Hepatocyte (in vitro differentiated cells): ENCODE results near the gene RAB1B. TPM values are rescaled to one million over a fixed set of nuclear protein-coding genes. Genes with fewer than 3 reads are reported as not detected.
"Not testable (repeated sequence)": the region's sequence is repeated elsewhere in the genome, so short reads cannot be mapped to it uniquely, and the experiment has no call there.

Experiments
- DNase-seq: peaks from one replicate; pipeline ENCODE4 v3.0.0-alpha.2; 2016; ENCODE audit warnings: low spot score
- H2AFZ ChIP-seq: fragments of 200-600 bp; sonication (generic); 2 replicates; pipeline ENCODE4 v1.6.0; 2016; ENCODE audit warnings: antibody characterized with exemption, mild to moderate bottlenecking
- H3K27ac ChIP-seq: fragments of 200-600 bp; sonication (generic); 2 replicates; pipeline ENCODE4 v1.5.1; 2016; ENCODE audit warnings: mild to moderate bottlenecking
- H3K27me3 ChIP-seq: fragments of 200-600 bp; sonication (generic); 2 replicates; pipeline ENCODE4 v1.6.1; 2016
- H3K36me3 ChIP-seq: fragments of 200-600 bp; sonication (generic); replicated peaks from 2 replicates; pipeline ENCODE4 v1.5.1; 2016; ENCODE audit warnings: low read depth; ENCODE audit not compliant: insufficient read depth
- H3K4me1 ChIP-seq: fragments of 200-600 bp; sonication (generic); 2 replicates; pipeline ENCODE4 v1.5.1; 2016; ENCODE audit warnings: mild to moderate bottlenecking, moderate library complexity; ENCODE audit not compliant: insufficient read depth
- H3K4me2 ChIP-seq: fragments of 200-600 bp; sonication (generic); 2 replicates; pipeline ENCODE4 v1.6.0; 2016
- H3K4me3 ChIP-seq: fragments of 200-600 bp; sonication (generic); 2 replicates; pipeline ENCODE4 v1.5.1; 2016; ENCODE audit warnings: mild to moderate bottlenecking
- H3K79me2 ChIP-seq: fragments of 200-600 bp; sonication (generic); 2 replicates; pipeline ENCODE4 v1.6.0; 2017; ENCODE audit warnings: mild to moderate bottlenecking
- H3K9me2 ChIP-seq: fragments of 200-600 bp; sonication (generic); replicated peaks from 2 replicates; pipeline ENCODE4 v1.6.0; 2017; ENCODE audit warnings: mild to moderate bottlenecking; ENCODE audit not compliant: insufficient read depth
- H3K9me3 ChIP-seq: fragments of 200-600 bp; sonication (generic); 2 replicates; pipeline ENCODE4 v1.5.1; 2016; ENCODE audit warnings: low read depth, mild to moderate bottlenecking
- H4K20me1 ChIP-seq: fragments of 200-600 bp; sonication (generic); 2 replicates; pipeline ENCODE4 v1.6.0; 2016; ENCODE audit warnings: mild to moderate bottlenecking; ENCODE audit not compliant: insufficient read depth, poor library complexity, severe bottlenecking
- EZH2 ChIP-seq: fragments of 200-600 bp; sonication (generic); IDR thresholded peaks from 2 replicates; pipeline ENCODE4 v1.6.1; 2016; ENCODE audit warnings: antibody characterized with exemption, mild to moderate bottlenecking, borderline replicate concordance
- EZH2phosphoT487 ChIP-seq: fragments of 200-600 bp; sonication (generic); IDR thresholded peaks from one replicate; pipeline ENCODE4 v1.6.1; 2018; ENCODE audit warnings: antibody characterized with exemption, mild to moderate bottlenecking, low read depth, moderate library complexity; ENCODE audit not compliant: unreplicated experiment, severe bottlenecking
- WGBS: methylation state at CpG from one replicate; pipeline ENCODE4 v1.1.6; 2016; ENCODE audit warnings: low lambda C conversion rate; ENCODE audit errors: missing lambda C conversion rate; 5-methylcytosine and 5-hydroxymethylcytosine counted together
- polyA plus RNA-seq: library from polyadenylated mRNA; unstranded; fragments of >200 nt; fragmentation: Nextera tagmentation; extraction: Ambion mirVana; gene quantifications from 2 replicates; pipeline ENCODE4 v1.2.1, GENCODE V29; 2016
- total RNA-seq: library from RNA; depleted of rRNA; stranded (reverse); fragments of >200 nt; gene quantifications from 2 replicates; pipeline ENCODE4 v1.2.3, GENCODE V29; 2014
- TF ChIP-seq, protein P1 (sequence below): fragments of 200-600 bp; sonication (generic); IDR thresholded peaks from 2 replicates; pipeline ENCODE4 v1.5.1; 2016; ENCODE audit warnings: antibody characterized with exemption, mild to moderate bottlenecking; ENCODE audit not compliant: poor library complexity

RAB1B gene
- total and polyA plus RNA-seq, 2 experiments from 2014 or later, result 19.9 to 88.4 TPM

DNA sequence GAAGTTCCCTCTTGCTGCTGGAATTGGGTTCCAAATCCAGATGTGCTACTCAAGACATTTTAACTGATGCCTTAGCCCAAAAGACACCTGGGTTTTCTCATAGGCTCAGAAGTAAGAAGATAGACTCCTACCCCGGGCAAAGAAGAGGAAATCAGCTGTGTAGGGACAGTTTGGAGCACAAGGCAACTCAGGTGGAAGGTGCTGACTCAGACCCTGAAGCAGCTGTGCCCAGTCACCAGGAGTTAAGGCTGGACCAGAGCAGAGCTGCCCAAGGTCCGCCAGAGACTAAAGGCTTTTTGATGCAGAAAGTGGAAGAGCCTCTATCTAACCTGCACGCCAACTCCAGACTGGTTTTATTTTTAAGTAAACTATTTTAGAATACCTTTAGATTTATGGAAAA, 20.6 kb upstream of the RAB1B start:
- H3K4me3 ChIP-seq, result no peak overlapping the region
- no peaks in the 10 kb centered on the region for H4K20me1 ChIP-seq
- H3K79me2 ChIP-seq, result no peaks in the 10 kb centered on the region
- H3K36me3 ChIP-seq, result no peaks in the 10 kb centered on the region
- H3K4me1 ChIP-seq, result no peaks in the 10 kb centered on the region
- H3K4me2 ChIP-seq, result no peak overlapping the region
- TF ChIP-seq EZH2 (no peak), EZH2phosphoT487 (no peak)
- TF ChIP-seq, protein P1, sequence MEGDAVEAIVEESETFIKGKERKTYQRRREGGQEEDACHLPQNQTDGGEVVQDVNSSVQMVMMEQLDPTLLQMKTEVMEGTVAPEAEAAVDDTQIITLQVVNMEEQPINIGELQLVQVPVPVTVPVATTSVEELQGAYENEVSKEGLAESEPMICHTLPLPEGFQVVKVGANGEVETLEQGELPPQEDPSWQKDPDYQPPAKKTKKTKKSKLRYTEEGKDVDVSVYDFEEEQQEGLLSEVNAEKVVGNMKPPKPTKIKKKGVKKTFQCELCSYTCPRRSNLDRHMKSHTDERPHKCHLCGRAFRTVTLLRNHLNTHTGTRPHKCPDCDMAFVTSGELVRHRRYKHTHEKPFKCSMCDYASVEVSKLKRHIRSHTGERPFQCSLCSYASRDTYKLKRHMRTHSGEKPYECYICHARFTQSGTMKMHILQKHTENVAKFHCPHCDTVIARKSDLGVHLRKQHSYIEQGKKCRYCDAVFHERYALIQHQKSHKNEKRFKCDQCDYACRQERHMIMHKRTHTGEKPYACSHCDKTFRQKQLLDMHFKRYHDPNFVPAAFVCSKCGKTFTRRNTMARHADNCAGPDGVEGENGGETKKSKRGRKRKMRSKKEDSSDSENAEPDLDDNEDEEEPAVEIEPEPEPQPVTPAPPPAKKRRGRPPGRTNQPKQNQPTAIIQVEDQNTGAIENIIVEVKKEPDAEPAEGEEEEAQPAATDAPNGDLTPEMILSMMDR, result no peak
- H3K9me2 ChIP-seq, result no peaks in the 10 kb centered on the region
- no peak for DNase-seq
- no peak overlapping the region for H3K27ac ChIP-seq
- WGBS, result 92% methylated on average over 3 of the region's 3 CpGs
- no peaks in the 10 kb centered on the region for H3K9me3 ChIP-seq
- no peaks in the 10 kb centered on the region for H3K27me3 ChIP-seq
- H2AFZ ChIP-seq, result no peak overlapping the region

DNA sequence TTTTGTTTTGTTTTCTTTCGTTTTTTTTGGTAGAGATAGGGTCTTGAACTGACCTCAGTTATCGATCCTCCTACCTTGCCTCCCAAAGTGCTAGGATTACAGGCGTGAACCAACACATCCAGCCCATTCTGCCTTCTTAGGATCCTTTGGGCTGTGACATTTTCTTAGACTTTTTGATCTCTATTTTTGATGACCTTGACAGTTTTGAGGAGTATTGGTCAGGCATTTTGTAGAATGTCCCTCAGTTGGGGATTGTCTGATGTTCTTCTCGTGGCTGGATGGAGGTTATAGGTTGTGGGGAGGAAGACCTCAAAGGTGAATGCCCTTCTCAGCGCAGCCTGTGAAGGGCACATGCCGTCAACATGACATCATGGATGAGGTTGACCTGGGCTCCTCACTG, 19.5 kb upstream of the RAB1B start:
- no peak for TF ChIP-seq EZH2phosphoT487
- TF ChIP-seq, protein P1, result no peak
- no peak for TF ChIP-seq EZH2
- Histone ChIP-seq H3K4me1 (no peaks in the 10 kb centered on the region), H3K4me3 (no peak overlapping the region), H3K9me3 (no peaks in the 10 kb centered on the region), H2AFZ (no peak overlapping the region), H3K79me2 (no peaks in the 10 kb centered on the region), H3K27me3 (no peaks in the 10 kb centered on the region), H3K36me3 (no peaks in the 10 kb centered on the region), H3K9me2 (no peaks in the 10 kb centered on the region), H3K4me2 (no peak overlapping the region), H3K27ac (no peak overlapping the region), H4K20me1 (no peaks in the 10 kb centered on the region)
- 95% methylated on average over 6 of the region's 6 CpGs for WGBS
- DNase-seq, result no peak

DNA sequence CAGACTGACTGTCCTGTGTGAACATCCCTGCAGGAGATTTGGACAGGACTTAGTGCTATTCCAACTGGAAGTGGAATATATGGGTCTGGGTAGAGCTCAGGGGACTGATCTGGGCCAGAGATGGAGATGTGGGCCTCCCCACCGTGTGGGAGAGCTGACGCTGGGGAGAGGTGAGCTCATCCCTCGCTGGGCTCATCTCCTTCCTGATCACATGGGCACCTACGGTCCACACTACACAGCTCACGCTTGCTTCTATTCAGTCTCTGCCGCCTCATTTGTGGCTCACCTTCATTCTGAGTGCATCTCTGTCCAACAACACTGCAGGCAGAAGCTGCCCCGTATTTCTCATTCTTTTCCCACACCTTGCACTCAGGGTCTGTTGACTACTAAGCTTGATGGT, 16.6 kb upstream of the RAB1B start:
- no peaks in the 10 kb centered on the region for H3K4me1 ChIP-seq
- H3K9me2 ChIP-seq, result no peaks in the 10 kb centered on the region
- no peaks in the 10 kb centered on the region for H4K20me1 ChIP-seq
- no peak overlapping the region for H3K27ac ChIP-seq
- H2AFZ ChIP-seq, result no peak overlapping the region
- no peak overlapping the region for H3K4me2 ChIP-seq
- DNase-seq, result no peak
- no peaks in the 10 kb centered on the region for H3K27me3 ChIP-seq
- TF ChIP-seq, protein P1, result no peak
- TF ChIP-seq EZH2phosphoT487 (no peak), EZH2 (no peak)
- no peaks in the 10 kb centered on the region for H3K36me3 ChIP-seq
- H3K4me3 ChIP-seq, result no peak overlapping the region
- no peaks in the 10 kb centered on the region for H3K9me3 ChIP-seq
- WGBS, result 82% methylated on average over 7 of the region's 7 CpGs
- no peaks in the 10 kb centered on the region for H3K79me2 ChIP-seq

DNA sequence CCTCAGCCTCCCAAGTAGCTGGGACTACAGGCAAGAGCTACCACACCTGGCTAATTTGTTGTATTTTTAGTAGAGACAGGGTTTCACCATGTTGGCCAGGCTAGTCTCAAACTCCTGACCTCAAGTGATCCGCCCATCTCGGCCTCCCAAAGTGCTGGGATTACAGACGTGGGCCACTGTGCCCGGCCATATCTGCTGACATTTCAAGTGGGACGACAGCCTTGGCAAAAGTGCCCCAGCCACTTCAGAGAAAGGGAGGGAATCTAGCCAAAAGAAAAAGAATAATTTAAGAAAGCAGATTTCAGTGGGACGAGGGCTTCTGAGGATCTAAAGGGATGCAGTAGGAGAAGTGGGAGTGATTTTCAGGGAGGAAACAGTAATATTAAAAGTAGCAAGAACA, 15.4 kb upstream of the RAB1B start:
- H4K20me1 ChIP-seq, H3K27me3 ChIP-seq, H2AFZ ChIP-seq, H3K4me1 ChIP-seq, H3K9me2 ChIP-seq, H3K9me3 ChIP-seq, H3K36me3 ChIP-seq, DNase-seq, H3K27ac ChIP-seq, H3K4me2 ChIP-seq, H3K4me3 ChIP-seq, H3K79me2 ChIP-seq: not testable (repeated sequence)
- 87% methylated on average over 6 of the region's 6 CpGs for WGBS
